ENCODE results near the gene TPH2.

GRCh38 chr12:71958056-71958455, 19.4 kb downstream of the TPH2 start:
- TF ChIP-seq CTCF (IDR thresholded peaks at IDR 0.05; ENCODE audit: low read depth, low read length) (no peak), POLR2A (IDR thresholded peaks at IDR 0.05; ENCODE audit: extremely low read depth, insufficient read length) (no peak)

Measured in NB4 (cell line).